Osteoblast (primary cell): ENCODE results near the gene GLRX3. TPM values are rescaled to one million over a fixed set of nuclear protein-coding genes. Genes with fewer than 3 reads are reported as not detected.
A peak's percentile ranks its signal among the peaks of the same experiment; 100 is the strongest.

Experiments used
- DNase-seq: peaks from one replicate; pipeline ENCODE4 v3.0.0; 2011; ENCODE audit warnings: low spot score, mixed read lengths; ENCODE audit not compliant: insufficient read length; ENCODE audit errors: missing footprints
- H2AFZ ChIP-seq: 2 replicates; pipeline ENCODE4 v1.6.0; 2011; ENCODE audit warnings: mild to moderate bottlenecking, low read length
- H3K27ac ChIP-seq: 2 replicates; pipeline ENCODE4 v1.5.1; 2011; ENCODE audit warnings: mild to moderate bottlenecking, low read depth, low read length, moderate library complexity
- H3K27me3 ChIP-seq: 2 replicates; pipeline ENCODE4 v1.6.0; 2012; ENCODE audit warnings: mild to moderate bottlenecking, control low read depth, inconsistent platforms, low read length, moderate library complexity; ENCODE audit not compliant: insufficient read depth
- H3K36me3 ChIP-seq: 2 replicates; pipeline ENCODE4 v1.5.1; 2011; ENCODE audit warnings: mild to moderate bottlenecking, low read length, control low read depth, moderate library complexity; ENCODE audit not compliant: insufficient read depth
- H3K4me1 ChIP-seq: 2 replicates; pipeline ENCODE4 v1.5.1; 2011; ENCODE audit warnings: mild to moderate bottlenecking, low read length, control low read depth, moderate library complexity; ENCODE audit not compliant: insufficient read depth
- H3K4me2 ChIP-seq: 2 replicates; pipeline ENCODE4 v1.6.0; 2011; ENCODE audit warnings: mild to moderate bottlenecking, low read length; ENCODE audit not compliant: insufficient read depth
- H3K4me3 ChIP-seq: fragments of 200-600 bp; sonication (generic); 3 replicates; pipeline ENCODE4 v1.5.1; 2012; ENCODE audit warnings: mild to moderate bottlenecking, low read length, inconsistent platforms; ENCODE audit not compliant: insufficient read depth
- H3K79me2 ChIP-seq: 2 replicates; pipeline ENCODE4 v1.6.0; 2012; ENCODE audit warnings: mild to moderate bottlenecking, low read length, control low read depth, inconsistent platforms; ENCODE audit not compliant: insufficient read depth
- H3K9me3 ChIP-seq: 2 replicates; pipeline ENCODE4 v1.5.1; 2011; ENCODE audit warnings: low read depth, low read length, control low read depth
- H4K20me1 ChIP-seq: 2 replicates; pipeline ENCODE4 v1.6.0; 2012; ENCODE audit warnings: mild to moderate bottlenecking, low read length, control low read depth; ENCODE audit not compliant: insufficient read depth
- CTCF ChIP-seq: IDR thresholded peaks from 2 replicates; pipeline ENCODE4 v1.5.1; 2011; ENCODE audit warnings: mild to moderate bottlenecking, low read depth, low read length, moderate library complexity; ENCODE audit errors: extremely low read depth
- total RNA-seq: library from RNA; depleted of rRNA; stranded (reverse); fragments of >200 nt; gene quantifications from 2 replicates; pipeline ENCODE4 v1.2.3, GENCODE V29; 2012

Gene GLRX3
- total RNA-seq, 1 donor = 74.9 TPM

- TF ChIP-seq CTCF = no peak
- H2AFZ ChIP-seq = no peak overlapping the region
- H3K27me3 ChIP-seq = no peaks in the 10 kb centered on the region
- H3K27ac ChIP-seq = no peak overlapping the region
- no peaks in the 10 kb centered on the region for H3K79me2 ChIP-seq
- no peaks in the 10 kb centered on the region for H3K9me3 ChIP-seq
- peak; percentile 76 for DNase-seq
- H3K4me3 ChIP-seq = no peak overlapping the region
- H4K20me1 ChIP-seq = no peaks in the 10 kb centered on the region
- H3K4me2 ChIP-seq = no peak overlapping the region
- no peaks in the 10 kb centered on the region for H3K36me3 ChIP-seq
- no peaks in the 10 kb centered on the region for H3K4me1 ChIP-seq
These were observed 76.6 kb downstream of the GLRX3 start for GRCh38 chr10:130212746-130213145.

GRCh38 chr10:130213286-130214080 is 77.3 kb downstream of the GLRX3 start:
- TF ChIP-seq CTCF = no peak

GRCh38 chr10:130214431-130214830 is 78.2 kb downstream of the GLRX3 start:
- Histone ChIP-seq H3K27ac (no peak overlapping the region), H2AFZ (no peak overlapping the region), H3K4me2 (no peak overlapping the region), H3K4me3 (no peak overlapping the region), H4K20me1 (no peaks in the 10 kb centered on the region), H3K27me3 (no peaks in the 10 kb centered on the region), H3K9me3 (no peaks in the 10 kb centered on the region), H3K4me1 (no peaks in the 10 kb centered on the region), H3K36me3 (no peaks in the 10 kb centered on the region), H3K79me2 (no peaks in the 10 kb centered on the region)
- peak; percentile 34 for DNase-seq
- no peak for TF ChIP-seq CTCF

More at GRCh38 chr10:130213286-130214080, 77.3 kb downstream of the GLRX3 start:
- peak; percentile 31 for DNase-seq
- Histone ChIP-seq H3K27ac (no peak overlapping the region), H3K4me1 (no peaks in the 10 kb centered on the region), H3K36me3 (no peaks in the 10 kb centered on the region), H3K27me3 (no peaks in the 10 kb centered on the region), H2AFZ (no peak overlapping the region), H3K4me3 (no peak overlapping the region), H3K9me3 (no peaks in the 10 kb centered on the region), H3K4me2 (no peak overlapping the region), H4K20me1 (no peaks in the 10 kb centered on the region), H3K79me2 (no peaks in the 10 kb centered on the region)

GRCh38 chr10:130215151-130215930 is 79.2 kb downstream of the GLRX3 start:
- no peak for TF ChIP-seq CTCF
- H3K9me3 ChIP-seq = no peaks in the 10 kb centered on the region

More at GRCh38 chr10:130215151-130215930, 79.2 kb downstream of the GLRX3 start:
- H3K4me3 ChIP-seq = no peak overlapping the region
- peak; percentile 34 for DNase-seq
- H3K36me3 ChIP-seq = no peaks in the 10 kb centered on the region
- no peaks in the 10 kb centered on the region for H4K20me1 ChIP-seq
- no peak overlapping the region for H3K4me2 ChIP-seq
- H3K79me2 ChIP-seq = no peaks in the 10 kb centered on the region
- H3K27me3 ChIP-seq = no peaks in the 10 kb centered on the region
- H2AFZ ChIP-seq = no peak overlapping the region
- H3K27ac ChIP-seq = no peak overlapping the region
- H3K4me1 ChIP-seq = no peaks in the 10 kb centered on the region
